Tibial nerve (tissue), 4 donors: Measurements from ENCODE around the gene NPHP3.

ENCODE experiments used
- EP300 ChIP-seq, 2 donors: sonication (generic); formaldehyde crosslinking; IDR thresholded peaks; one replicate each; pipeline ENCODE4 v1.6.1; 2017; ENCODE audit warnings: antibody characterized with exemption in 2 of 2, mild to moderate bottlenecking in 1 of 2
- POLR2A ChIP-seq, 2 donors: fragments of 450-650 bp; IDR thresholded peaks; one replicate each; pipeline ENCODE4 v1.6.1; 2017; ENCODE audit warnings: antibody characterized with exemption in 2 of 2, mild to moderate bottlenecking in 2 of 2, moderate library complexity in 2 of 2
- TF ChIP-seq, protein P1 (sequence below), 5 experiments: fragments of 200-600 bp in 3 of 5; fragments of 450-650 bp in 2 of 5; sonication (generic) in 3 of 5; IDR thresholded peaks; one replicate each; pipeline ENCODE4 v1.5.1; 2016 to 2019; ENCODE audit warnings: antibody characterized with exemption in 5 of 5, mild to moderate bottlenecking in 3 of 5, moderate library complexity in 2 of 5

DNA sequence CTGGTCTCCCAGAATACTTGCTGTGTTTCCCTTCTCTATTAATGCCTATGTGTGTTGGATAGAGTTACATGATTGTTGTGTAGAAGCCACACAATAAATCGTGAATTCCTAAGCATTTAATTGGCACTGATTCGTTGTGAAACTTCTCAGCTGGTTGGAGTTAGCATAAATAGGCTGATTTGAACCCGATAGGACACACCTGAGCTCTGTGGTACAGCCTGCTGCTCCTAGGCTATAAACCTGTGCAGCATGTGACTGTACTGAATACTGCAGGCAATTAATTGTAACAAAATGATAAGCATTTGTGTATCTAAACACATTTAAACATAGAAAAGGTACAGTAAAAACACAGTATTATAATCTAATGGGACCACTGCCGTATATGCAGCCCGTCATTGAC lies 67.5 kb downstream of the NPHP3 start:
- TF ChIP-seq, protein P1, sequence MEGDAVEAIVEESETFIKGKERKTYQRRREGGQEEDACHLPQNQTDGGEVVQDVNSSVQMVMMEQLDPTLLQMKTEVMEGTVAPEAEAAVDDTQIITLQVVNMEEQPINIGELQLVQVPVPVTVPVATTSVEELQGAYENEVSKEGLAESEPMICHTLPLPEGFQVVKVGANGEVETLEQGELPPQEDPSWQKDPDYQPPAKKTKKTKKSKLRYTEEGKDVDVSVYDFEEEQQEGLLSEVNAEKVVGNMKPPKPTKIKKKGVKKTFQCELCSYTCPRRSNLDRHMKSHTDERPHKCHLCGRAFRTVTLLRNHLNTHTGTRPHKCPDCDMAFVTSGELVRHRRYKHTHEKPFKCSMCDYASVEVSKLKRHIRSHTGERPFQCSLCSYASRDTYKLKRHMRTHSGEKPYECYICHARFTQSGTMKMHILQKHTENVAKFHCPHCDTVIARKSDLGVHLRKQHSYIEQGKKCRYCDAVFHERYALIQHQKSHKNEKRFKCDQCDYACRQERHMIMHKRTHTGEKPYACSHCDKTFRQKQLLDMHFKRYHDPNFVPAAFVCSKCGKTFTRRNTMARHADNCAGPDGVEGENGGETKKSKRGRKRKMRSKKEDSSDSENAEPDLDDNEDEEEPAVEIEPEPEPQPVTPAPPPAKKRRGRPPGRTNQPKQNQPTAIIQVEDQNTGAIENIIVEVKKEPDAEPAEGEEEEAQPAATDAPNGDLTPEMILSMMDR (IDR thresholded peaks at IDR 0.05) = no peak
- TF ChIP-seq POLR2A (IDR thresholded peaks at IDR 0.05) (no peak), EP300 (IDR thresholded peaks at IDR 0.05) (no peak)
